ENCODE measurements around the gene FNDC3B. TPM values are rescaled to one million over a fixed set of nuclear protein-coding genes. Genes with fewer than 3 reads are reported as not detected.

FNDC3B gene
- total RNA-seq, 2 donors from 2014 or later = 80.6 to 107 TPM

- TF ChIP-seq, protein P1, sequence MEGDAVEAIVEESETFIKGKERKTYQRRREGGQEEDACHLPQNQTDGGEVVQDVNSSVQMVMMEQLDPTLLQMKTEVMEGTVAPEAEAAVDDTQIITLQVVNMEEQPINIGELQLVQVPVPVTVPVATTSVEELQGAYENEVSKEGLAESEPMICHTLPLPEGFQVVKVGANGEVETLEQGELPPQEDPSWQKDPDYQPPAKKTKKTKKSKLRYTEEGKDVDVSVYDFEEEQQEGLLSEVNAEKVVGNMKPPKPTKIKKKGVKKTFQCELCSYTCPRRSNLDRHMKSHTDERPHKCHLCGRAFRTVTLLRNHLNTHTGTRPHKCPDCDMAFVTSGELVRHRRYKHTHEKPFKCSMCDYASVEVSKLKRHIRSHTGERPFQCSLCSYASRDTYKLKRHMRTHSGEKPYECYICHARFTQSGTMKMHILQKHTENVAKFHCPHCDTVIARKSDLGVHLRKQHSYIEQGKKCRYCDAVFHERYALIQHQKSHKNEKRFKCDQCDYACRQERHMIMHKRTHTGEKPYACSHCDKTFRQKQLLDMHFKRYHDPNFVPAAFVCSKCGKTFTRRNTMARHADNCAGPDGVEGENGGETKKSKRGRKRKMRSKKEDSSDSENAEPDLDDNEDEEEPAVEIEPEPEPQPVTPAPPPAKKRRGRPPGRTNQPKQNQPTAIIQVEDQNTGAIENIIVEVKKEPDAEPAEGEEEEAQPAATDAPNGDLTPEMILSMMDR (conservative IDR thresholded peaks at IDR 0.05) = no peak
- Mint-ChIP-seq H3K27me3 (ENCODE audit: insufficient read depth) (peaks cover 13% of the 10 kb centered on the region), H3K4me1 (peaks cover 85% of the 10 kb centered on the region), H3K27ac (peak overlapping the region; percentile 85), H3K9me3 (no peaks in the 10 kb centered on the region), H3K4me3 (peak overlapping the region; percentile 4), H3K36me3 (ENCODE audit: low read depth) (peaks cover 18% of the 10 kb centered on the region)
- Histone ChIP-seq H3K36me3 (ENCODE audit: control insufficient read depth, insufficient read depth, low read length) (peaks cover 38% of the 10 kb centered on the region), H3K9ac (ENCODE audit: extremely low read depth, low read length, poor library complexity, severe bottlenecking) (peak overlapping the region; percentile 62), H3K27me3 (ENCODE audit: control insufficient read depth, insufficient read depth, low read length, poor library complexity, severe bottlenecking) (no peaks in the 10 kb centered on the region), H3K9me3 (ENCODE audit: control insufficient read depth, low read length) (peaks cover 7% of the 10 kb centered on the region), H3K4me3 (ENCODE audit: low read length) (peak overlapping the region; percentile 62), H3K4me1 (ENCODE audit: control insufficient read depth, insufficient read depth, low read length) (peaks cover 35% of the 10 kb centered on the region), H3K27ac (ENCODE audit: low read depth, low read length) (peak overlapping the region; percentile 34)
- DNase-seq = no peak
- 76 to 78% methylated on average over 3 of the region's 3 CpGs for WGBS, 2 experiments (ENCODE audit: insufficient coverage in 1 of 2, insufficient read length in 1 of 2)
Observed at GRCh38 chr3:172139528-172140276, 100.3 kb downstream of the FNDC3B start.

- TF ChIP-seq, protein P1 (conservative IDR thresholded peaks at IDR 0.05) = peak; percentile 38
- no peak for DNase-seq
- Histone ChIP-seq H3K36me3 (ENCODE audit: control insufficient read depth, insufficient read depth, low read length) (peaks cover 44% of the 10 kb centered on the region), H3K4me1 (ENCODE audit: control insufficient read depth, insufficient read depth, low read length) (peaks cover 34% of the 10 kb centered on the region), H3K27ac (ENCODE audit: low read depth, low read length) (peak overlapping the region; percentile 34), H3K9me3 (ENCODE audit: control insufficient read depth, low read length) (peaks cover 7% of the 10 kb centered on the region), H3K27me3 (ENCODE audit: control insufficient read depth, insufficient read depth, low read length, poor library complexity, severe bottlenecking) (no peaks in the 10 kb centered on the region), H3K9ac (ENCODE audit: extremely low read depth, low read length, poor library complexity, severe bottlenecking) (peak overlapping the region; percentile 62), H3K4me3 (ENCODE audit: low read length) (peak overlapping the region; percentile 62)
- Mint-ChIP-seq H3K27me3 (ENCODE audit: insufficient read depth) (peaks cover 13% of the 10 kb centered on the region), H3K36me3 (ENCODE audit: low read depth) (peaks cover 23% of the 10 kb centered on the region), H3K27ac (peak overlapping the region; percentile 85), H3K9me3 (no peaks in the 10 kb centered on the region), H3K4me1 (peaks cover 83% of the 10 kb centered on the region), H3K4me3 (peak overlapping the region; percentile 4)
- WGBS, 2 experiments (ENCODE audit: insufficient coverage in 1 of 2, insufficient read length in 1 of 2) = 31 to 48% methylated on average over 5 to 7 of the region's 7 CpGs
Observed at GRCh38 chr3:172140499-172141391, 101.4 kb downstream of the FNDC3B start.

GRCh38 chr3:172142051-172142863, 102.9 kb downstream of the FNDC3B start:
- Histone ChIP-seq H3K36me3 (ENCODE audit: control insufficient read depth, insufficient read depth, low read length) (peaks cover 37% of the 10 kb centered on the region), H3K9me3 (ENCODE audit: control insufficient read depth, low read length) (peaks cover 7% of the 10 kb centered on the region), H3K27ac (ENCODE audit: low read depth, low read length) (no peak overlapping the region), H3K9ac (ENCODE audit: extremely low read depth, low read length, poor library complexity, severe bottlenecking) (no peak overlapping the region), H3K27me3 (ENCODE audit: control insufficient read depth, insufficient read depth, low read length, poor library complexity, severe bottlenecking) (no peaks in the 10 kb centered on the region), H3K4me1 (ENCODE audit: control insufficient read depth, insufficient read depth, low read length) (peaks cover 30% of the 10 kb centered on the region), H3K4me3 (ENCODE audit: low read length) (peak overlapping the region; percentile 0)
- H3K4me3 Mint-ChIP-seq = no peak overlapping the region
- DNase-seq = no peak
- H3K27ac Mint-ChIP-seq = no peak overlapping the region
- H3K36me3 Mint-ChIP-seq (ENCODE audit: low read depth) = peaks cover 18% of the 10 kb centered on the region
- WGBS, 2 experiments (ENCODE audit: insufficient coverage in 1 of 2, insufficient read length in 1 of 2) = 79 to 85% methylated on average over 7 to 8 of the region's 8 CpGs
- no peaks in the 10 kb centered on the region for H3K9me3 Mint-ChIP-seq
- peaks cover 76% of the 10 kb centered on the region for H3K4me1 Mint-ChIP-seq
- peaks cover 13% of the 10 kb centered on the region for H3K27me3 Mint-ChIP-seq (ENCODE audit: insufficient read depth)
- TF ChIP-seq, protein P1 (conservative IDR thresholded peaks at IDR 0.05) = no peak

All from endodermal cell (in vitro differentiated cells).